Measurements from ENCODE around the gene HNMT.
A peak's percentile ranks its signal among the peaks of the same experiment; 100 is the strongest.
"Not testable (repeated sequence)": the region's sequence is repeated elsewhere in the genome, so short reads cannot be mapped to it uniquely, and the experiment has no call there.

Gene HNMT

GRCh38 chr2:137946227-137946626, 18.0 kb upstream of the HNMT start:
- DNase-seq (ENCODE audit: low spot score), result no peak

DNA sequence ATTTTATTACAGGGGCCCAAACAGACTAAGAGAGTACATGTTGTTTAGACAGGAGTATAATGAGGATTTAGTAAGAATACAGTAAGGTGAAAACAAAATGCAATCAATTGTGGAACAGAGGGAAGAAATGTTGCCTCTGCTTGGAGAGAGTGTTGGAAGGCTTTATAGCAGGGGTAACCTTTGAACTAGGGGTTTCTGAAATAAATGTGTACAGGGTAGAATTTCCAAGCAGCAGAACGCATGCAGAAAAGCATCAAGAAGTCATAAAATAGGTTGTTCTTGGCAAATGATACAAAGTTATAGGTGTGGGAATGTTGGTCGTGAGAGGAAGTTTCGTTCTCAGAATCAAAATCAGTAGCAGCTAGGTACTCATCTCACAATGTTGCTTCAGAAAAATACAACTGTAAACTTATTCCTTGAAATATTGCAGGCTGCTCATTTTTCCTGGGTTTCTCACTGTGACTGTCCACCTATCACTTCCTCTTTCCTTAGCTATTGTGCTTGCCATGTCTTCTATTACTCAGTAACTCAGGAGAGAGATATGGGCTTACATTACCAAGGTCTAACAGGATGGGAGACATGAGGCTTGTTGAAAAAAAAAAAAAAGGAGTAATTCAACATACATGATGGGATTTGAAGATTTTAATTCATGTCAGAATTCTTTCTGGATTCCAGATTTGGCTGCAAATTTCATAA, 17.1 kb upstream of the HNMT start:
- DNase-seq (ENCODE audit: low spot score), result no peak

DNA sequence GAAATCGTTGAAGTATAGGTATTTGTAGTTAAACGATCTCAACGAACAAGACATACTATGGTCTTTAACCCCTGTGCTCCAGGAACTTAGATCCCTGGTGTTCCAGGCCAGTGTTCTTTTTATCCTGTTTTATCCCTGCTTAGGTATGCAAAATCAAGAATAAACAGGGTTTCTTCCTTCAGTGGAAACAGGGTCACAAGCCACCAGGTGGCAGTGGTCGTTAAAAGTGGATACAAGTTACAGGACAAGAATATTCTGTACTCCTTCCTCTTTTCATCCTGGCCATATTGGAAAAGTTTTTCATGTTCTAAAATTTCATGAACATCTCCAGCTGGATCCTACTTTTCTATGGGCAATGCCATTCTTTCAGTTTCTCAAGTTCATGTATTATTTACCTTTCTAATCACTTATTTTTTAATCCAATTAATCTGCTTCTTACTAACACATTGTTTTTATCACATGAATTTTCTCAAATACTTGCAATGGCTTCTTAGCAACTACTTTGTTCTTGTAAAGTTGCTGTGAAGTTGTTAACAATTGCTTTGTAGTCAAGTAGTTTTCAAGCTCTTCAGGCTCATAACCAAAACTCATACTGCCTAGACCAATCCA, 16.4 kb upstream of the HNMT start:
- peak; percentile 60 for DNase-seq (ENCODE audit: low spot score)

- DNase-seq (ENCODE audit: low spot score), result no peak
These were observed 15.4 kb upstream of the HNMT start for GRCh38 chr2:137948894-137949293.

- DNase-seq (ENCODE audit: low spot score), result no peak
These were observed 14.0 kb upstream of the HNMT start for GRCh38 chr2:137950238-137950637.

DNA sequence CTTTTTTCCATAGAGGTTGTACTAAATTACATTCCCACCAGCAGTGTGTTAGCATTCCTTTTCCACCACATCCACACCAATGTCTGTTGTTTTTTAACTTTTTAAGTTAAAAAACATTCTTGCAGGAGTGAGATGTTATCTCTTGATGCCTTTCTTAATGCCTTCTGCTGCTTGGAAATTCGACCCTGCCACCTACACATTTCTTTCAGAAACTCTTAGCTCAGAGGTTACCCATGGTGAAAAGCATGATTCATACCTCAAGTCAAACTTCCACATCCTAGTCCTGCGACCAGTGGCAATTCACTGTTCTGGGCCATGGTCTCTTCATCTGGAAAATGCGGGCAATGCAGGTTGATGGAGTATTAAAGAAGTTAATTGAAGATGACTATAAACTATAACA, 12.7 kb upstream of the HNMT start:
- DNase-seq (ENCODE audit: low spot score), result no peak

GRCh38 chr2:137952586-137953129, 11.6 kb upstream of the HNMT start:
- no peak for DNase-seq (ENCODE audit: low spot score)

- no peak for DNase-seq (ENCODE audit: low spot score)
These were observed 8.7 kb upstream of the HNMT start for GRCh38 chr2:137955536-137955935.

GRCh38 chr2:137957033-137957432, 7.2 kb upstream of the HNMT start:
- DNase-seq (ENCODE audit: low spot score), result no peak

GRCh38 chr2:137959166-137959565, 5.1 kb upstream of the HNMT start:
- DNase-seq (ENCODE audit: low spot score), result no peak

DNA sequence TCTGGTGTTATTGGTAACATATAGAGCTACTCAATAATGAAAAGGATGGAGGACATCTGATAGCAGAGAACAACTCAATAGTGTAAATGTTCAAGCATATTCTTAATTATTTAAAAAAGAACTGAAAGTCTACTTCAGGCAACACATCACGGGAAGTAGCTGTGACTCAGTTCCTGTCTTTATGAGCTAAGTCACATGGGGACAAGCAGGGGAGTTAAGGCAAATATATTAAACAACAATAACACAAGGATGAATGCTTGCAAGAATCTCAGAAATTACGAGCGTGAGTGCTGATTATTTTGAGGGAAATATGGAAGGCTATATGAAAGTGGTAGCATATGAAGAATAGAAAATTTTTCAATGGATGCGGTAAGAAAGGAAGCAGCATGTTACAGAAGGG, 4.0 kb upstream of the HNMT start:
- no peak for DNase-seq (ENCODE audit: low spot score)

DNA sequence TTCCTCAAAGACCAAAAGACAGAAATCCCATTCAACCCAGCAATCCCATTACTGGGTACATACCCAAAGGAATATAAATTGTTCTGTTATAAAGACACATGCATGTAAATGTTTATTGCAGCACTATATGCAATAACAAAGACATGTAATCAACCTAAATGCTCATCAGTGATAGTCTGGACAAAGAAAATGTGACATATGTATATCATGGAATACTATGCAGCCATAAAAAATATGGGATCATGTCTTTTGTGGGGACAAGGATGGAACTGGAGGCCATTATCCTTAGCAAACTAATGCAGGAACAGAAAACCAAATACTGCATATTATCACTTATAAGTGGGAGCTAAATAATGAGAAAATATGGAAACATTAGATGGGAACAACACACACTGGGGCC, 2.7 kb upstream of the HNMT start:
- DNase-seq (ENCODE audit: low spot score), result no peak

- no peak for DNase-seq (ENCODE audit: low spot score)
These were observed 673 bp upstream of the HNMT start for GRCh38 chr2:137963535-137964065.

- DNase-seq (ENCODE audit: low spot score), result no peak
These were observed 686 bp downstream of the HNMT start for GRCh38 chr2:137964859-137965459.

DNA sequence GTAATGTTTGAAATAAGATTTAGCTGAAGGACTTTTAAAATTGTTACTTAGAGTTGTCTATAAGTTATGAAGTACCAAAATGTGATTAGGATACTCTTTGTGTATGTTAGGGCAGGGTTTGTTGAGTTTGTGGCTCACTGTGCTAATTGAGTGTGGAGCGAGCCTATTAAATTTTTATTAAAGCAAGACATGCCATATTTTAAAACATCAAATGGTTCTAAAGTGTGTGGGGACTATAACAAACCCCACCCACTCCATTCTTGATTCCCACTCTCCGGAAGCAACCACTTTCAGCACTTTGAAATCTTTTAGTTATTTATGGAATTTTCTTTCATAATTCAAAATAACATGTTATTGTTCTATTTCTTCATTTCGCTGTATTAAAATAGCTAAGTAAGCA, 1.8 kb downstream of the HNMT start:
- no peak for DNase-seq (ENCODE audit: low spot score)

GRCh38 chr2:137967042-137967441, 2.8 kb downstream of the HNMT start:
- DNase-seq (ENCODE audit: low spot score), result no peak

DNA sequence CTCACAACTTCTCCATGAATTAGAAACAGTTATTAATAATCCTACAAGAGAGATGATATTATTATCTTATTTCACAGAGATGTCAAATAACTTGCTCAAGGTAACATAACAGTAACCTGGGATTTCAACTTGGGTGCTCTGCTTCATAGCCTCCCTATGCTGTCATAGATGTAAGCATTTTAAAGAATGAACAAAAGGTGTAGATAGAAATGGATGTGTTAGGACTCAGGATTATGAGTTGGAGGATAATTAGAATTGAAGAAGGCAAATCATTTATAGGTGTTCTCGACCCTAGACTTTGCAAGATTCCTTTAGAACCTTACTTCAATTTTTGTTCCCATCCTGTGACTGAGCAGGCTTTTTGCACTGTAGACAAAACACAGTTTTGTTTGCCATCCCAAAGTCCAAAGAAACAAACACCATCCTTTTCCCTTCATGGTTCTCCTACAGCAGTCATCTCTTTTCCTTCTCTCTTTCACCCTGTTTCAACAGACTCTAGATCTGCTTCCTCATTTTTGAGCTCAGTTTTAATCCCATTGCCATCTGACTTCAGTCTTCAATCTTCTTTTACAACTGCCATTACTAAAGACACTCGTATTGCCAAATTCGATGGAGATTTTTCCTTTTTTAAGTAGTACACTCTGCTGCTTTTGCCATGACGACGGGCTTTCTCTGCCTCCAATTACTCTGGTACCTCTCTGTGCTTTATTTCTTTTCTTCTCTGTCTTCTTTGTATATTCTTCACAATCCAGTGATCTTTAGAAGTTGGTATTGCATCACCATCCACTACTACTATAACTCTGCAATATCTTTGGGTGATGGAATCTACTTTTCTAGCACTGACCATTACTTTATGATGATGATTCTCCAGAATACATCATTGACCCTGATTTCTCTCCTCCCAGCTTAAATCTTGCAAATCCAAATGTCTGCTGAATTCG, 4.5 kb downstream of the HNMT start:
- no peak for DNase-seq (ENCODE audit: low spot score)

DNA sequence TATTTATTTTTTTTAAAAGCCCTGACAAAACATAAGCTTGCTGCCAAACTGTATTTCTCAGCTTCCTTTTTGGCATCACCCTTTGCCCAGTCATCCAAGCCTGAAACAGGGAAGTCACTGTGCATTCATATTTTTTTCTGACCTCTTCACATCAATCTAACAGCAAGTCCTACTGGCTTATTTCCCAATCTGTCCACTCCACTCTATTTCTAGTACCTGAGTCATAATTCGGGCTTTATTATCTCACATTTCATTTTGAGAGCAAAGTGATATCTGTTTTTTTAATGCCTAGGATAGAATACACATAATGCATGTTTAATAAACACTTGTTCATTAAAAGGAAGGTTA, 5.1 kb downstream of the HNMT start:
- no peak for DNase-seq (ENCODE audit: low spot score)

GRCh38 chr2:137969876-137970275, 5.6 kb downstream of the HNMT start:
- DNase-seq (ENCODE audit: low spot score), result no peak

DNA sequence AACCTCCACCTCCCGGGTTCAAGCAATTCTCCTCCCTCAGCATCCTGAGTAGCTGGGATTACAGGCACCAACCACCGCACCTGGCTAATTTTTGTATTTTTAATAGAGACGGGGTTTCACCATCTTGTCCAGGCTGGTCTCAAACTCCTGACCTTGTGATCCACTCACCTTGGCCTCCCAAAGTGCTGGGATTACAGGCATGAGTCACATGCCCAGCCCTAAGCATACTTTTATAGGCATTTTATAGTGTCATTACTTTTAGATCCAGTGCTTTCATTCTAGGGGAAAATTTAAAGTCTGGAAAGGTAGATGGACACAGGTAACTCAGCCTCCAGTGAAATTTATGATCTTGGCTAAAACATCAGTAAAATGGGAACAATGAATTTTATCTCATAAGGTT, 7.0 kb downstream of the HNMT start:
- DNase-seq (ENCODE audit: low spot score), result not testable (repeated sequence)

DNA sequence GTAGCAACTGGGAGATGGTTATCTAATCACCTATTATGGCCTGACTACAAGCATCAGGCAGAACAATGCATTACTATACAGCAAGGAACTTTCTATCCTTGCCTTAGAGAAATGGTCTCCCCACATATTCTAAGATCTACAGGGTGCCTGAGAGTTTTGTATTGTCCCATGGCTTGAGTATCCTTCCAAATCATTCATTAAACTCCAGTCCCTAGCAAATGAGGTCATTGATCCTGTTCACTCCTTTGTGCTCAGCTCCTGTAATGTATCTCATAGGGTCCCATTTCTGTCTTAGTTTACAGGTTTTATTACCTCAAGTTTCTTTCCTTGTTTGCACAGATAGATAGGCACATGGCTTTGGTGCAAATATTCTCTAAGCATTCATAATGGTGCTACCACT, 9.0 kb downstream of the HNMT start:
- no peak for DNase-seq (ENCODE audit: low spot score)
